MV-4-11 (cell line): ENCODE measurements around the gene MRPL37.

Experiments used
- DNase-seq: peaks from one replicate; lab custom pipeline; 2025; lab: John Stamatoyannopoulos, UW

The MRPL37 gene

GRCh38 chr1:54265126-54265525, 65.2 kb downstream of the MRPL37 start:
- no peak for DNase-seq

DNA sequence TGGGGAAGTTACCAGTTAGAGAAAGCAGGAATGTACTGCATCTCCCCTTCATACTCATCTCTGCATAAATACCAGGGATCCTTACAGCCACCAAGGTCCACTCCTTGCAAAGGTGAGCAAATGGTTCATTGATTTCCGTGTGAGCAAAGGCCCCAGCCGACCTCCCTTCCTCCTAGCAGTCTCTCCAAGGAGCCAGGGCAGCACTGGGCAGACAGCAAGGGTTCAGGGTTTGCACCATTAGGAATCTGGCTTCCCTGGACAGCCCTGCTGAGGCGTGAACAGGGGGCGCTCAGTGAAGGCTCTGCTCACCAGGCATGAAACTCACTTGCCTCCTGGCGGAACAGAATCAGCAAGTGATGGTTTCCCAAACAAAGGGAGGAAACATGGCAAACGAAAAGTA, 65.7 kb downstream of the MRPL37 start:
- DNase-seq: no peak

DNA sequence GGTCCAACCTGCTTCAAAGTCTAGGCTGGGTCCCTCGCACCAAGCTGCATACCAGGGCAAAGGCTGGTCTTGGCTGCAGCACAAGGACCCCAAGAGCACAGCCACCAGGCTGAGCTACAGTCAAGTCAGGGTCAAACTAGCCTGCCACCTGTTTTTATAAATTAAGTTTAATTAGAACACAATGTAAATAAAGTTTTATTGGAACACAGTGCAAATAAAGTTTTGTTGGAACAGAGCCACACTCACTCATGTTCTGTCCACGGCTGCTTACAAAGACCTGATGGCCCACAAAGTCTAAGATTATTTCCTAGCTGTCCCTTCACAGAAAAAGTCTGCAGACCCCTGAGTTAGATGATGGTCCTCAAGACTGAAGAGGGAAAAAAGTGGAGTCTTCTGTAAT, 66.2 kb downstream of the MRPL37 start:
- no peak for DNase-seq

DNA sequence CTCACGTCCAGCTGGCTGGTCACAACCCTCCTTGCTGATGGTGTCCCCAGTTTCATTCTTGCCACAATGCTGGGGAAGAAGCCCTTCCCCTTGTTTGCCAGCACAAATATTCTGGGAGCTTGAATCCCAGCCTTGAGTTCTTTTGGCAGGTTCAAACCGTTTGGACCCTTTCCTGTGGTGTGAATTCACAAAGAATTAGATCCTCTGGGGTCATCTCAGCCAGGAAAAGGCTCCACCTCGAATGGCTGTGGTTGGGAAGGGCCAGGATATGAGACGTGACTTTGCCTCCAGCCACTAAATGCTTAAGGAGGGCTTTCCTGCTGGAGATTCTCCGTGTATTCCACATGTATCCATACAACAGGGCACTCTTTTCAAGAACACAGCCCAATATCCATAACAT, 66.9 kb downstream of the MRPL37 start:
- DNase-seq: no peak
